SK-N-DZ (cell line): ENCODE results near the gene TLR2. TPM values are rescaled to one million over a fixed set of nuclear protein-coding genes. Genes with fewer than 3 reads are reported as not detected.

Source experiments
- DNase-seq: peaks from one replicate; pipeline ENCODE4 v3.0.0-alpha.2; 2015; ENCODE audit warnings: low spot score
- polyA plus RNA-seq, 2 experiments: library from polyadenylated mRNA; depleted of rRNA; stranded (reverse); fragments of >200 nt; gene quantifications; 2 replicates each; pipeline ENCODE4 v1.2.3, GENCODE V29; 2014

The TLR2 gene
- polyA plus RNA-seq (2014; cell fraction: cytosol; rRNA removed) = 0.06 and 0.17 TPM in 2 replicates
- 0.80 and 1.1 TPM in 2 replicates for polyA plus RNA-seq (2014; cell fraction: nucleus; rRNA removed)

- peak; percentile 10 for DNase-seq
Observed at GRCh38 chr4:153684182-153684970, at the start of gene TLR2. TSS of gene TLR2 (plus strand) at chr4:153684280. CDS start at chr4:153702908, 18,628 bp downstream.

GRCh38 chr4:153634738-153635353 lies 49.2 kb upstream of the TLR2 start:
- DNase-seq = no peak

GRCh38 chr4:153635846-153636245 lies 48.2 kb upstream of the TLR2 start:
- DNase-seq = no peak

- no peak for DNase-seq
Observed at GRCh38 chr4:153637201-153637600, 46.9 kb upstream of the TLR2 start.

GRCh38 chr4:153638011-153638410 lies 46.1 kb upstream of the TLR2 start:
- no peak for DNase-seq

GRCh38 chr4:153638999-153639398 lies 45.1 kb upstream of the TLR2 start:
- no peak for DNase-seq

- DNase-seq = peak; percentile 27
Observed at GRCh38 chr4:153639833-153640802, 44.0 kb upstream of the TLR2 start.

GRCh38 chr4:153641532-153641931 lies 42.5 kb upstream of the TLR2 start:
- DNase-seq = no peak

- DNase-seq = peak; percentile 55
Observed at GRCh38 chr4:153643406-153644383, 40.4 kb upstream of the TLR2 start.

GRCh38 chr4:153645183-153645582 lies 38.9 kb upstream of the TLR2 start:
- no peak for DNase-seq

- no peak for DNase-seq
Observed at GRCh38 chr4:153646261-153646660, 37.8 kb upstream of the TLR2 start.

- no peak for DNase-seq
Observed at GRCh38 chr4:153646978-153647377, 37.1 kb upstream of the TLR2 start.

GRCh38 chr4:153647975-153648374 lies 36.1 kb upstream of the TLR2 start:
- DNase-seq = no peak

GRCh38 chr4:153649572-153649991 lies 34.5 kb upstream of the TLR2 start:
- DNase-seq = peak; percentile 39

- no peak for DNase-seq
Observed at GRCh38 chr4:153651116-153651515, 33.0 kb upstream of the TLR2 start.

GRCh38 chr4:153651587-153651986 lies 32.5 kb upstream of the TLR2 start:
- DNase-seq = no peak

GRCh38 chr4:153652051-153652784 lies 31.9 kb upstream of the TLR2 start:
- DNase-seq = no peak

- DNase-seq = no peak
Observed at GRCh38 chr4:153655002-153655541, 29.0 kb upstream of the TLR2 start.

GRCh38 chr4:153655928-153656327 lies 28.2 kb upstream of the TLR2 start:
- no peak for DNase-seq
